Smooth muscle cell (in vitro differentiated cells): ENCODE results near the gene LIM2. TPM values are rescaled to one million over a fixed set of nuclear protein-coding genes. Genes with fewer than 3 reads are reported as not detected.

Experiments
- DNase-seq: peaks from one replicate; lab custom pipeline; 2025; ENCODE audit not compliant: unreplicated experiment; lab: John Stamatoyannopoulos, UW
- H2AFZ ChIP-seq: fragments of 200-600 bp; sonication (generic); 2 replicates; pipeline ENCODE4 v1.6.0; 2016; ENCODE audit warnings: antibody characterized with exemption, low read depth, mild to moderate bottlenecking
- H3F3A ChIP-seq: fragments of 200-600 bp; sonication (generic); 2 replicates; pipeline ENCODE4 v1.6.0; 2017; ENCODE audit warnings: antibody characterized with exemption, low read depth
- H3K27ac ChIP-seq: fragments of 200-600 bp; sonication (generic); 2 replicates; pipeline ENCODE4 v1.5.1; 2016; ENCODE audit warnings: low read depth, mild to moderate bottlenecking
- H3K27me3 ChIP-seq: fragments of 200-600 bp; sonication (generic); 2 replicates; pipeline ENCODE4 v1.6.1; 2016; ENCODE audit warnings: low read depth, mild to moderate bottlenecking
- H3K36me3 ChIP-seq: fragments of 200-600 bp; sonication (generic); 2 replicates; pipeline ENCODE4 v1.5.1; 2016; ENCODE audit warnings: low read depth
- H3K4me1 ChIP-seq: fragments of 200-600 bp; sonication (generic); 2 replicates; pipeline ENCODE4 v1.5.1; 2016; ENCODE audit warnings: low read depth
- H3K4me2 ChIP-seq: fragments of 200-600 bp; sonication (generic); 2 replicates; pipeline ENCODE4 v1.6.0; 2016; ENCODE audit warnings: mild to moderate bottlenecking
- H3K4me3 ChIP-seq: fragments of 200-600 bp; sonication (generic); 2 replicates; pipeline ENCODE4 v1.5.1; 2016; ENCODE audit warnings: mild to moderate bottlenecking
- H3K79me2 ChIP-seq: fragments of 200-600 bp; sonication (generic); 2 replicates; pipeline ENCODE4 v1.6.0; 2016; ENCODE audit warnings: low read depth, mild to moderate bottlenecking
- H3K9ac ChIP-seq: fragments of 200-600 bp; sonication (generic); 2 replicates; pipeline ENCODE4 v1.6.0; 2016; ENCODE audit warnings: low read depth
- H3K9me3 ChIP-seq: fragments of 200-600 bp; sonication (generic); replicated peaks from 2 replicates; pipeline ENCODE4 v1.5.1; 2016; ENCODE audit warnings: low read depth
- H4K20me1 ChIP-seq: fragments of 200-600 bp; sonication (generic); 2 replicates; pipeline ENCODE4 v1.6.0; 2016; ENCODE audit warnings: low read depth
- CTCF ChIP-seq: fragments of 200-600 bp; sonication (generic); IDR thresholded peaks from 2 replicates; pipeline ENCODE4 v1.5.1; 2017; ENCODE audit warnings: borderline replicate concordance, mild to moderate bottlenecking, antibody characterized with exemption; ENCODE audit not compliant: insufficient read depth, poor library complexity, severe bottlenecking
- WGBS: methylation state at CpG from one replicate; pipeline ENCODE4 v1.1.7; 2016; ENCODE audit warnings: low lambda C conversion rate; 5-methylcytosine and 5-hydroxymethylcytosine counted together
- polyA plus RNA-seq: library from polyadenylated mRNA; unstranded; fragments of >200 nt; fragmentation: Nextera tagmentation; extraction: Ambion mirVana; gene quantifications from 2 replicates; pipeline ENCODE4 v1.2.1, GENCODE V29; 2016
- total RNA-seq: library from RNA; depleted of rRNA; stranded (reverse); fragments of >200 nt; gene quantifications from 2 replicates; pipeline ENCODE4 v1.2.3, GENCODE V29; 2014

LIM2 gene
- total and polyA plus RNA-seq, 2 experiments from 2014 or later, result not detected

GRCh38 chr19:51430221-51430620 is 42.4 kb upstream of the LIM2 start:
- Histone ChIP-seq H3K4me2 (no peak overlapping the region), H3K4me1 (no peaks in the 10 kb centered on the region), H3K4me3 (no peak overlapping the region), H3F3A (no peaks in the 10 kb centered on the region), H3K27me3 (no peaks in the 10 kb centered on the region), H3K79me2 (no peaks in the 10 kb centered on the region), H4K20me1 (no peaks in the 10 kb centered on the region), H2AFZ (no peak overlapping the region), H3K9ac (no peak overlapping the region), H3K9me3 (no peaks in the 10 kb centered on the region), H3K27ac (no peak overlapping the region), H3K36me3 (no peaks in the 10 kb centered on the region)
- no peak for DNase-seq
- TF ChIP-seq CTCF, result no peak
- WGBS, result 78% methylated on average over 3 of the region's 3 CpGs

GRCh38 chr19:51427201-51427600 is 39.4 kb upstream of the LIM2 start:
- H2AFZ ChIP-seq, result no peak overlapping the region
- no peaks in the 10 kb centered on the region for H3K4me1 ChIP-seq
- no peak for TF ChIP-seq CTCF
- H3K9me3 ChIP-seq, result no peaks in the 10 kb centered on the region
- H3K4me2 ChIP-seq, result no peak overlapping the region
- no peak overlapping the region for H3K9ac ChIP-seq
- no peak overlapping the region for H3K27ac ChIP-seq
- H3F3A ChIP-seq, result no peaks in the 10 kb centered on the region
- DNase-seq, result no peak
- no peaks in the 10 kb centered on the region for H3K27me3 ChIP-seq
- H3K79me2 ChIP-seq, result no peaks in the 10 kb centered on the region
- WGBS, result 77% methylated on average over 3 of the region's 3 CpGs
- H3K36me3 ChIP-seq, result no peaks in the 10 kb centered on the region
- no peaks in the 10 kb centered on the region for H4K20me1 ChIP-seq
- no peak overlapping the region for H3K4me3 ChIP-seq

GRCh38 chr19:51422053-51422448 is 34.3 kb upstream of the LIM2 start:
- H3K36me3 ChIP-seq, result no peaks in the 10 kb centered on the region
- DNase-seq, result peak; percentile 56

More at GRCh38 chr19:51422053-51422448, 34.3 kb upstream of the LIM2 start:
- H3K27ac ChIP-seq, result no peak overlapping the region
- H3K4me2 ChIP-seq, result no peak overlapping the region
- H3K4me1 ChIP-seq, result no peaks in the 10 kb centered on the region
- no peak overlapping the region for H3K9ac ChIP-seq
- no peaks in the 10 kb centered on the region for H3K9me3 ChIP-seq
- H3K27me3 ChIP-seq, result no peaks in the 10 kb centered on the region
- H3F3A ChIP-seq, result no peaks in the 10 kb centered on the region
- no peak overlapping the region for H3K4me3 ChIP-seq
- TF ChIP-seq CTCF, result peak; percentile 100
- H2AFZ ChIP-seq, result no peak overlapping the region
- 17% methylated on average over 18 of the region's 19 CpGs for WGBS
- no peaks in the 10 kb centered on the region for H3K79me2 ChIP-seq
- H4K20me1 ChIP-seq, result no peaks in the 10 kb centered on the region
